Suprapubic skin (tissue), 4 donors: Measurements from ENCODE around the gene MYH10. TPM values are rescaled to one million over a fixed set of nuclear protein-coding genes. Genes with fewer than 3 reads are reported as not detected.

Source experiments
- DNase-seq, 2 donors: peaks; one replicate each; pipeline ENCODE4 v3.0.0-alpha.2; 2019; ENCODE audit warnings: low spot score in 2 of 2
- H3K27ac ChIP-seq: fragments of 200-600 bp; sonication (generic); one replicate; pipeline ENCODE4 v1.5.1; 2019
- H3K27me3 ChIP-seq: fragments of 200-600 bp; sonication (generic); one replicate; pipeline ENCODE4 v1.5.1; 2019
- H3K36me3 ChIP-seq: fragments of 200-600 bp; sonication (generic); one replicate; pipeline ENCODE4 v1.5.1; 2019
- H3K4me1 ChIP-seq: fragments of 200-600 bp; sonication (generic); one replicate; pipeline ENCODE4 v1.5.1; 2019
- H3K4me3 ChIP-seq: fragments of 200-600 bp; sonication (generic); one replicate; pipeline ENCODE4 v1.5.1; 2019; ENCODE audit warnings: mild to moderate bottlenecking
- H3K9me3 ChIP-seq: fragments of 200-600 bp; sonication (generic); one replicate; pipeline ENCODE4 v1.5.1; 2019
- CTCF ChIP-seq, 2 donors: fragments of 200-600 bp in 1 of 2; fragments of 450-650 bp in 1 of 2; sonication (generic) in 1 of 2; IDR thresholded peaks; one replicate each; pipeline ENCODE4 v1.5.1; 2016 to 2019; ENCODE audit warnings: antibody characterized with exemption in 2 of 2, mild to moderate bottlenecking in 1 of 2, moderate library complexity in 1 of 2
- EP300 ChIP-seq: sonication (generic); formaldehyde crosslinking; IDR thresholded peaks from one replicate; pipeline ENCODE4 v1.6.1; 2017; ENCODE audit warnings: antibody characterized with exemption
- POLR2A ChIP-seq, 2 donors: fragments of 450-650 bp; IDR thresholded peaks; one replicate each; pipeline ENCODE4 v1.6.1; 2017; ENCODE audit warnings: antibody characterized with exemption in 2 of 2, mild to moderate bottlenecking in 2 of 2, moderate library complexity in 2 of 2
- POLR2AphosphoS5 ChIP-seq, 3 donors: sonication (generic); formaldehyde crosslinking; IDR thresholded peaks; one replicate each; pipeline ENCODE4 v1.6.1; 2017; ENCODE audit warnings: antibody characterized with exemption in 3 of 3
- WGBS: methylation state at CpG from one replicate; pipeline ENCODE4 v1.1.5; 2018; 5-methylcytosine and 5-hydroxymethylcytosine counted together
- total RNA-seq, 4 donors: library from RNA; depleted of rRNA; stranded (reverse); fragments of >200 nt; gene quantifications; one replicate each; pipeline ENCODE4 v1.1.0, GENCODE V29; 2016

The MYH10 gene
- total RNA-seq, 4 donors from 2014 or later, result 9.5 to 18.3 (median 13.2) TPM

GRCh38 chr17:8443756-8444155, 186.8 kb downstream of the MYH10 start:
- TF ChIP-seq CTCF (IDR thresholded peaks at IDR 0.05) (no peak), EP300 (no peak), POLR2A (IDR thresholded peaks at IDR 0.05) (no peak), POLR2AphosphoS5 (IDR thresholded peaks at IDR 0.05) (no peak)
- Histone ChIP-seq H3K27ac (no peak overlapping the region), H3K27me3 (no peaks in the 10 kb centered on the region), H3K9me3 (no peaks in the 10 kb centered on the region), H3K4me1 (peaks cover 47% of the 10 kb centered on the region), H3K4me3 (no peak overlapping the region), H3K36me3 (peaks cover 40% of the 10 kb centered on the region)
- WGBS, result 62% methylated on average over 7 of the region's 7 CpGs
- no peak for DNase-seq

- Histone ChIP-seq H3K27me3 (no peaks in the 10 kb centered on the region), H3K36me3 (peaks cover 34% of the 10 kb centered on the region), H3K9me3 (no peaks in the 10 kb centered on the region), H3K27ac (no peak overlapping the region), H3K4me3 (no peak overlapping the region), H3K4me1 (peaks cover 55% of the 10 kb centered on the region)
- DNase-seq, result no peak
- no peak for TF ChIP-seq POLR2AphosphoS5 (IDR thresholded peaks at IDR 0.05)
- no peak for TF ChIP-seq POLR2A (IDR thresholded peaks at IDR 0.05)
- TF ChIP-seq CTCF (IDR thresholded peaks at IDR 0.05), result no peak
- no peak for TF ChIP-seq EP300
- WGBS, result 93% methylated on average over 2 of the region's 2 CpGs
Measured at GRCh38 chr17:8442310-8442709, 188.2 kb downstream of the MYH10 start.

- H3K4me3 ChIP-seq, result no peak overlapping the region
- no peak overlapping the region for H3K27ac ChIP-seq
- TF ChIP-seq EP300 (no peak), CTCF (IDR thresholded peaks at IDR 0.05) (no peak), POLR2A (IDR thresholded peaks at IDR 0.05) (no peak), POLR2AphosphoS5 (IDR thresholded peaks at IDR 0.05) (no peak)
- 83% methylated on average over 2 of the region's 2 CpGs for WGBS
- peaks cover 29% of the 10 kb centered on the region for H3K36me3 ChIP-seq
- H3K27me3 ChIP-seq, result no peaks in the 10 kb centered on the region
- no peak for DNase-seq
- no peaks in the 10 kb centered on the region for H3K9me3 ChIP-seq
- peaks cover 55% of the 10 kb centered on the region for H3K4me1 ChIP-seq
Measured at GRCh38 chr17:8441690-8442089, 188.8 kb downstream of the MYH10 start.

- Histone ChIP-seq H3K4me1 (peaks cover 43% of the 10 kb centered on the region), H3K27ac (no peak overlapping the region), H3K4me3 (no peak overlapping the region), H3K36me3 (peaks cover 17% of the 10 kb centered on the region), H3K27me3 (no peaks in the 10 kb centered on the region), H3K9me3 (no peaks in the 10 kb centered on the region)
- 97% methylated on average over 3 of the region's 3 CpGs for whole genome bisulfite sequencing
- no peak for DNase-seq
- TF ChIP-seq POLR2AphosphoS5 (IDR thresholded peaks at IDR 0.05) (no peak), POLR2A (IDR thresholded peaks at IDR 0.05) (no peak)
Measured at GRCh38 chr17:8439681-8440080, 190.8 kb downstream of the MYH10 start.

GRCh38 chr17:8438441-8438840, 192.1 kb downstream of the MYH10 start:
- Histone ChIP-seq H3K4me1 (peaks cover 38% of the 10 kb centered on the region), H3K27me3 (no peaks in the 10 kb centered on the region), H3K27ac (no peak overlapping the region), H3K9me3 (no peaks in the 10 kb centered on the region), H3K4me3 (no peak overlapping the region), H3K36me3 (peaks cover 6% of the 10 kb centered on the region)
- WGBS, result 79% methylated on average over 5 of the region's 5 CpGs
- TF ChIP-seq CTCF (IDR thresholded peaks at IDR 0.05) (no peak), POLR2A (IDR thresholded peaks at IDR 0.05) (no peak), POLR2AphosphoS5 (IDR thresholded peaks at IDR 0.05) (no peak), EP300 (no peak)
- no peak for DNase-seq

GRCh38 chr17:8436844-8437171, 193.7 kb downstream of the MYH10 start:
- WGBS, result 11% methylated on average over 5 of the region's 5 CpGs
- no peaks in the 10 kb centered on the region for H3K9me3 ChIP-seq

More at GRCh38 chr17:8436844-8437171, 193.7 kb downstream of the MYH10 start:
- H3K27me3 ChIP-seq, result no peaks in the 10 kb centered on the region
- H3K4me3 ChIP-seq, result peak overlapping the region; percentile 79
- peaks cover 6% of the 10 kb centered on the region for H3K36me3 ChIP-seq
- no peak for TF ChIP-seq CTCF (IDR thresholded peaks at IDR 0.05)
- TF ChIP-seq EP300, result no peak
- TF ChIP-seq POLR2A (IDR thresholded peaks at IDR 0.05), result no peak
- no peak for TF ChIP-seq POLR2AphosphoS5 (IDR thresholded peaks at IDR 0.05)
- no peak for DNase-seq
- peaks cover 37% of the 10 kb centered on the region for H3K4me1 ChIP-seq
- peak overlapping the region; percentile 100 for H3K27ac ChIP-seq
